Aorta (tissue), 5 donors: Measurements from ENCODE around the gene RAB6B. TPM values are rescaled to one million over a fixed set of nuclear protein-coding genes. Genes with fewer than 3 reads are reported as not detected.

Source experiments
- ATAC-seq: fragments of 200-7000 bp; cut with Tn5 transposase; one replicate; pipeline ENCODE4 v1.9.1; 2022; ENCODE audit warnings: moderate library complexity; ENCODE audit not compliant: low FRiP score
- DNase-seq, 2 donors: peaks; one replicate each; pipeline ENCODE4 v3.0.0-alpha.2; 2020
- H3K27ac ChIP-seq, 2 donors: one replicate each; pipeline ENCODE4 v1.5.1; 2013; ENCODE audit warnings: low read length in 2 of 2, mild to moderate bottlenecking in 2 of 2, moderate library complexity in 2 of 2, control low read depth in 1 of 2, inconsistent platforms in 1 of 2, low read depth in 1 of 2
- H3K27me3 ChIP-seq, 2 donors: one replicate each; pipeline ENCODE4 v1.6.1; 2013; ENCODE audit warnings: control low read depth in 1 of 2, low read length in 1 of 2, mild to moderate bottlenecking in 1 of 2, moderate library complexity in 1 of 2; ENCODE audit not compliant: insufficient read depth in 2 of 2, control insufficient read depth in 1 of 2
- H3K36me3 ChIP-seq, 2 donors: one replicate each; pipeline ENCODE4 v1.6.1; 2013; ENCODE audit warnings: control low read depth in 1 of 2, low read length in 1 of 2, mild to moderate bottlenecking in 1 of 2; ENCODE audit not compliant: insufficient read depth in 2 of 2, control insufficient read depth in 1 of 2
- H3K4me1 ChIP-seq, 2 donors: one replicate each; pipeline ENCODE4 v1.6.1; 2013; ENCODE audit warnings: low read length in 2 of 2, control low read depth in 1 of 2, mild to moderate bottlenecking in 1 of 2, moderate library complexity in 1 of 2; ENCODE audit not compliant: insufficient read depth in 2 of 2, control insufficient read depth in 1 of 2
- H3K4me3 ChIP-seq, 2 donors: one replicate each; pipeline ENCODE4 v1.5.1; 2013; ENCODE audit warnings: low read length in 2 of 2, control low read depth in 1 of 2, mild to moderate bottlenecking in 1 of 2
- H3K9me3 ChIP-seq: one replicate; pipeline ENCODE4 v1.6.1; 2013; ENCODE audit warnings: mild to moderate bottlenecking, low read length; ENCODE audit not compliant: control insufficient read depth
- WGBS, 2 donors: extraction: QIAGEN DNeasy Blood & Tissue Kit; methylation state at CpG; one replicate each; pipeline ENCODE4 v1.1.7; 2013; 5-methylcytosine and 5-hydroxymethylcytosine counted together
- intact Hi-C, 2 donors: fragments of 100-400 bp; cut with DNase I; formaldehyde crosslinking; loops; one replicate each; pipeline versions ENCODE4 v1.14.2 to v1.15.0; 2022
- polyA plus RNA-seq, 2 donors: library from polyadenylated mRNA; stranded (reverse); fragments of 200-250 nt; gene quantifications; one replicate each; pipeline ENCODE4 v1.2.3, GENCODE V29; 2013
- total RNA-seq, 2 donors: library from RNA; stranded (reverse); fragmentation: NEBNext Ultra II Directional; extraction: Animal tissue kit (Norgen Biotek cat#: 25700); gene quantifications; one replicate each; pipeline ENCODE4 v1.2.1, GENCODE V29; 2021
- donor health status: healthy with polysubstance abuse.
- donor health status: Bipolar disorder and iron deficiency.
- donor health status: DM: no; HTN: no; CAD: no.
- donor health status: DM: no; HTN: no; CAD: no.
- donor health status: DM: yes; HTN: yes; CAD: no.

Gene RAB6B
- total and polyA plus RNA-seq, 4 donors, result 0.59 to 12.0 (median 8.2) TPM

GRCh38 chr3:133863911-133864310 lies 31.8 kb downstream of the RAB6B start:
- H3K4me1 ChIP-seq, result no peaks in the 10 kb centered on the region
- intact Hi-C loops, result no loop called here
- WGBS, 2 donors, result 84 to 86% methylated on average over 11 of the region's 11 CpGs
- no peaks in the 10 kb centered on the region for H3K36me3 ChIP-seq
- peak in 1 of 2 donors; percentile 40 for DNase-seq
- H3K4me3 ChIP-seq, result no peak overlapping the region
- no peak for ATAC-seq
- no peaks in the 10 kb centered on the region for H3K27me3 ChIP-seq
- H3K27ac ChIP-seq, result no peak overlapping the region
- no peaks in the 10 kb centered on the region for H3K9me3 ChIP-seq

DNA sequence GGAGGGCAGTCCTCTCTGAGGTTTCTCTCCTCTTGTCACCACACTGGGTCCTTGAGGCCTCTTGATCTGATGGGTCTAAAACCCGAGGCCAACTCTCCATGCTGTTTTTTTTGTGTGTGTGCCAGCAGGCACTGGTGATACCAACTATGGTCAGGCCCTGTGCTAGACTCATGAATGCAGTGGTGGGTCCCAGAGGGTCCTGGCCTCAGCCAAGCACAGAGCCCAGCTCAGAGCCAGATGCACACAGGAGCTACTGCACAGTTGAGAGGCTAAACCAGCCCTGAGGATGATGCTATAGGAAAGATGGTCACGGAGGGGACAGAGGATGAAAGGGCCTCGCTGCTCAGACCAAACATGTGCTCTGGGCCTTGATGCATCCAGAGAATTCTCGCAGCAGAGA lies 33.5 kb downstream of the RAB6B start:
- peak; percentile 4 to 50 for DNase-seq
- intact Hi-C loops, result no loop called here

DNA sequence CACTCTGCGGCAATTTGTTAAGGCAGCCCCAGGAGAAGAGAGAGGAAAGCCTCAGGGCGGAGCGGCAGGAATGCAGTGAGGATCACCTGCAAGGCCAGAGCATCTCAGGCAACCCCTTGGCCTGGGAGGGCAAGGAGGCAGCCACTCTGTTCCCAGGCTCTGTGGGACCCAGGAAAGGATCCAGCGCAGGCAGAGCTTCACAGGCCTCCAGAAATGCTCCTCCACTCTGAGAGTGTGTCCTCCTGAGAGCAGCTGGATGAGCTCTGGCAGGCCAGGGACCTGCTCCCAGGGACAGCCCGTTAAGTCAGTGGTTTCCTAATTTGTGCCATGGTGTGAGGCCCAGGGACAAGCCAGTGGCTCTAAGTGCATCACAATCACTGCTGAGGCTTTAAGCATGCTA lies 35.2 kb downstream of the RAB6B start:
- no peaks in the 10 kb centered on the region for H3K4me1 ChIP-seq
- intact Hi-C loops, result no loop called here
- no peaks in the 10 kb centered on the region for H3K9me3 ChIP-seq
- no peaks in the 10 kb centered on the region for H3K36me3 ChIP-seq
- H3K27me3 ChIP-seq, result no peaks in the 10 kb centered on the region
- no peak overlapping the region for H3K4me3 ChIP-seq
- peak; percentile 23 to 50 for DNase-seq
- no peak overlapping the region for H3K27ac ChIP-seq
- WGBS, 2 donors, result 92 to 93% methylated on average over 5 of the region's 5 CpGs
- no peak for ATAC-seq

More for the DNA sequence above, 33.5 kb downstream of the RAB6B start:
- ATAC-seq, result no peak
- Histone ChIP-seq H3K27me3 (no peaks in the 10 kb centered on the region), H3K27ac (no peak overlapping the region), H3K4me3 (no peak overlapping the region), H3K9me3 (no peaks in the 10 kb centered on the region), H3K4me1 (no peaks in the 10 kb centered on the region), H3K36me3 (no peaks in the 10 kb centered on the region)
- 79% methylated on average over 4 of the region's 4 CpGs for WGBS, 2 donors

- no peaks in the 10 kb centered on the region for H3K36me3 ChIP-seq
- WGBS, 2 donors, result 92 to 93% methylated on average over 12 of the region's 12 CpGs
- ATAC-seq, result no peak
- no peak overlapping the region for H3K4me3 ChIP-seq
- no peaks in the 10 kb centered on the region for H3K9me3 ChIP-seq
- no peaks in the 10 kb centered on the region for H3K27me3 ChIP-seq
- peak; percentile 9 to 45 for DNase-seq
- H3K27ac ChIP-seq, result no peak overlapping the region
- intact Hi-C loops, result no loop called here
- no peaks in the 10 kb centered on the region for H3K4me1 ChIP-seq
Measured at GRCh38 chr3:133859381-133860234, 36.1 kb downstream of the RAB6B start.

- no peak overlapping the region for H3K4me3 ChIP-seq
- H3K36me3 ChIP-seq, result no peaks in the 10 kb centered on the region
- intact Hi-C loops, result no loop called here
- no peak overlapping the region for H3K27ac ChIP-seq
- no peak for ATAC-seq
- H3K4me1 ChIP-seq, result peaks cover 0 to 8% of the 10 kb centered on the region in 2 donors
- 92 to 95% methylated on average over 8 of the region's 8 CpGs for WGBS, 2 donors
- no peaks in the 10 kb centered on the region for H3K27me3 ChIP-seq
- H3K9me3 ChIP-seq, result no peaks in the 10 kb centered on the region
- DNase-seq, result no peak
Measured at GRCh38 chr3:133857767-133858166, 37.9 kb downstream of the RAB6B start.

DNA sequence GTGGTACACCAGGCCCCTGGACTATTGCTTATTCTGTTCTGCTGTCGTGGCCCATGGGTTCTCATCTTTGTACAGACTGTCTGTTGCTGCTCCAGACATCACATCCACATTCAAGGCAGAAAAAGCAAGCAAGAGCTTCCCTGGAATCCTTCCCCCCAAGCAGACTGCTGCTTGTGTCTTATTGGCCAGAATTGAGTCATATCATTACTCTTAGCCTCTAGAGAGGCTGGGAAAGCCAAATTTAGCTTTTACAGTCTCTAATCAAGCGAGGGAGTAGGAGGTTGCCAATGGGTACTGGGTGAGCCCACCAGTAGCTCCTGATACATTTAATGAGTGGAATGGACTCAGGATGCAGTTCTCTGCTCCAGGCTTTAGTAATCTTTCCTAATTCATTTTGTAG lies 39.4 kb downstream of the RAB6B start:
- Histone ChIP-seq H3K4me3 (no peak overlapping the region), H3K9me3 (no peaks in the 10 kb centered on the region), H3K27ac (no peak overlapping the region), H3K36me3 (no peaks in the 10 kb centered on the region), H3K27me3 (no peaks in the 10 kb centered on the region), H3K4me1 (peaks cover 0 to 8% of the 10 kb centered on the region in 2 donors)
- intact Hi-C loops, result no loop called here
- DNase-seq (no peak), ATAC-seq (no peak)
- WGBS, 2 donors, result 71 to 85% methylated on average over 2 of the region's 2 CpGs

GRCh38 chr3:133855772-133856171 lies 39.9 kb downstream of the RAB6B start:
- Histone ChIP-seq H3K27ac (no peak overlapping the region), H3K9me3 (no peaks in the 10 kb centered on the region), H3K27me3 (no peaks in the 10 kb centered on the region), H3K4me3 (no peak overlapping the region), H3K4me1 (peaks cover 0 to 8% of the 10 kb centered on the region in 2 donors), H3K36me3 (no peaks in the 10 kb centered on the region)
- WGBS, 2 donors, result 76 to 86% methylated on average over 6 of the region's 6 CpGs
- ATAC-seq (no peak), DNase-seq (no peak)
- intact Hi-C loops, result no loop called here

GRCh38 chr3:133855002-133855370 lies 40.7 kb downstream of the RAB6B start:
- WGBS, 2 donors, result 87 to 91% methylated on average over 4 of the region's 4 CpGs
- no peak overlapping the region for H3K27ac ChIP-seq
- no peaks in the 10 kb centered on the region for H3K9me3 ChIP-seq
- DNase-seq (no peak), ATAC-seq (no peak)
- no peaks in the 10 kb centered on the region for H3K27me3 ChIP-seq
- H3K36me3 ChIP-seq, result no peaks in the 10 kb centered on the region
- H3K4me1 ChIP-seq, result peaks cover 0 to 8% of the 10 kb centered on the region in 2 donors
- H3K4me3 ChIP-seq, result no peak overlapping the region
- intact Hi-C loops, result no loop called here
